GM12864 (cell line): ENCODE results near the gene MSANTD1.

Experiments
- DNase-seq: peaks from one replicate; pipeline ENCODE4 v3.0.0-alpha.2; 2011; ENCODE audit warnings: low read depth
- H3K4me3 ChIP-seq: 2 replicates; pipeline ENCODE4 v1.5.1; 2011; ENCODE audit warnings: mild to moderate bottlenecking, low read depth, low read length, control low read depth
- CTCF ChIP-seq: IDR thresholded peaks from 2 replicates; pipeline ENCODE4 v1.5.1; 2011; ENCODE audit warnings: low read depth, mild to moderate bottlenecking, moderate library complexity, low read length, control low read depth, inconsistent platforms; ENCODE audit errors: missing control alignments

The MSANTD1 gene

GRCh38 chr4:3241898-3242524, 6.9 kb upstream of the MSANTD1 start:
- DNase-seq: no peak
- no peak overlapping the region for H3K4me3 ChIP-seq
- TF ChIP-seq CTCF: no peak

- H3K4me3 ChIP-seq: no peak overlapping the region
- no peak for TF ChIP-seq CTCF
- DNase-seq: no peak
Observed at GRCh38 chr4:3243136-3243780, 5.7 kb upstream of the MSANTD1 start.

GRCh38 chr4:3244002-3244401, 5.0 kb upstream of the MSANTD1 start:
- no peak overlapping the region for H3K4me3 ChIP-seq
- no peak for TF ChIP-seq CTCF
- no peak for DNase-seq

GRCh38 chr4:3244747-3245146, 4.2 kb upstream of the MSANTD1 start:
- TF ChIP-seq CTCF: no peak
- no peak for DNase-seq
- H3K4me3 ChIP-seq: no peak overlapping the region

- no peak overlapping the region for H3K4me3 ChIP-seq
- no peak for DNase-seq
- no peak for TF ChIP-seq CTCF
Observed at GRCh38 chr4:3245676-3246075, 3.3 kb upstream of the MSANTD1 start.

- no peak for DNase-seq
- H3K4me3 ChIP-seq: no peak overlapping the region
- TF ChIP-seq CTCF: no peak
Observed at GRCh38 chr4:3246458-3247398, 2.2 kb upstream of the MSANTD1 start.
